GF-D8 (cell line): Measurements from ENCODE around the gene GSX1.
"Not testable (repeated sequence)": the region's sequence is repeated elsewhere in the genome, so short reads cannot be mapped to it uniquely, and the experiment has no call there.

ENCODE experiments used
- DNase-seq: peaks from one replicate; lab custom pipeline; 2025; lab: John Stamatoyannopoulos, UW

GSX1 gene

DNA sequence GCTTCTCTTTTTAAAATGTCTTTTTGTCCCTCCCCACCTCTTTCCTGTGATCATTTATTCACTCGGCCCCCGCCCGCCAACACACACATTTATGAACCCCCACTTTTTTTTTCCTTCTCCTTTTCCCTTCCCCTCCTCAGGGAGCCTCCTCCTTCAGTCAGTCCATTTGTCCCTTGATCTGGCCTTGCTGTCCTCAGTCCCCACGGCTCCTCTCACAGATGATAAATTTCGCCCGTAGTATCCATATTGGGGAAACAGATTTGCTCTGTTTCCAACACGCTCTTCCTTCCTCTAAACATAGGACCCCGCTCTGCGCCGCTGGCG, 2.0 kb downstream of the GSX1 start:
- no peak for DNase-seq

DNA sequence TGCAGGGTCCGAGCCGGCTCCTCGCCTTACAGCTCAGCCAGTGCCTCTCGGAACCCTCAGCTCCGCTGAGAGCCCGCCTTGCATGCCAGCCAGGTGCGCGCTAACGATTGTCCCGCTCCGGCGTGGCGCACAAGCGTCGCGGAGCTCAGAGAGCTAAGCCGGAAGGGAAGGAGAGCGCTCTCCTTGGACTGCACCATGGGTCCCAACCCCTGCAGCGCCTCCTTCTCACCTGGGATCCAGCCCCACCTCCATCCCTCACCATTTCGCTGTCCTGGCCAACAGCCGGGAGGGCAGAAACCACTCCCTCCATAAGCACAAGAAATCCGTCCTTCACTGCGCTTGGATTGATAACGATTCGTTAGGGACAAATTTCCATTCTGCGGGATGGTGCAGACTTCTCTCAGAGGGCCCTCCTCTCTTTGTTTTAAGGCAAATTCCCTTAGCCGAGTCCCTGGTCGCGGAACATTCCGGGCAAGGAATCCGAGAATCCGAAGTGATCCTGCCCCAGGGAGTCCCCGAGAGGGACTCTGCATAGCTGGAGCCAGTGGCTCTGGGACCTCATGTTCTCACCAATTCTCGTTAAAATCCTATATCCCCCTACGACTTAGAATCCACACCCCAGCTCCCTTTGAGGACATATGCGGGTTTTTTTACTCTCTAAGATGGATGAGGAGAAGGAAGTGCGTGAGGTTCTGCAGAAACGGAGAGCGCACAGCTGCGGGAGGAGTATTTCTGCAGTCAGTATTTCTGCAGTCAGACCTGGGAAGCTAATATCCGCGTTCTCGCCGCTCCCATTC, 2.8 kb downstream of the GSX1 start:
- no peak for DNase-seq

DNA sequence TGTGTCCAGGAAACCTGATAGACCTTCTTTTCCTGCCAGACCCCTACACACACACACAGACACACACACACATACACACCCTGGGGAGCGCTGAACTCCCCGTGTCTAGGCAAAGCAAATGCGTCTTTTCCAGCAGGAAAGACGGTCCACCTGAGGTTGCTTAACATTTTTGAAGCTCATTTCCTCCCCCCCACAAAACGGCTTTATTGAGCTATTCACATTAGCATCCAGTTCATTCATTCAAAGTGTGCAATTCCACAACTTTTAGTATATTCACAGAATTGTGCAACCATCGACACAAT, 3.4 kb downstream of the GSX1 start:
- DNase-seq = no peak

DNA sequence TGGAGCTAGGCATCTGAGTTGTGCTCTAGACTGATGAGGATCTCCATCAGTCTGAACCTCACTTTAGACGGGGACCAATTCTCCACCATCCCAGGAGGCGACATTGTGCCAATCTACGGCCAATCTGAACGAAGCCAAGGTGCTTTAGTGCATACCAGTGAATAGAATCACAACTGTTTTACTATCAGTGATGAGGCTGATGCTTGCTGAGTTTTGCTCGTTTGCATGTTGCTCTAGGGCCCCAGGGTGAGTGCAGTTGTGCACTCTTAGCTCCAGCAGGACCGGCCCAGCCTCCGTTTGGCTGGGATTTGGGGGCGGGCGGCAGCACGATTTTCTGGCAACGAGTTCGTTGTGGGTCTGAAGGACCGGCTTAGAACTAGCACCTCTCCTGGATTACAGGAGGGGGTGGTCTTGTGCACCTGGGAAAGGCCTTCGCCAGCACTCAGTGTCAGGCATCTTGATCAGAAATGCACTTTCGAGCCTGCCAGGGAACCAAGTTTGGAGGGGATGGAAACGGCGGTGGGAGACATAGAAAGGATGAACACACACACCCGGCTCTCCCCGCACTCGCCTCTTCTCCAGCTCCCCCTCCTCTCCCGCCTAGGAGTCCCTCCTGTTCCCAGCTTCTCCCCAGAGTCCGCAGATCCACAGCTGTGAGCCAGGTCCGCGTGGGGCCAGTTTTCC, 4.4 kb downstream of the GSX1 start:
- DNase-seq = no peak

DNA sequence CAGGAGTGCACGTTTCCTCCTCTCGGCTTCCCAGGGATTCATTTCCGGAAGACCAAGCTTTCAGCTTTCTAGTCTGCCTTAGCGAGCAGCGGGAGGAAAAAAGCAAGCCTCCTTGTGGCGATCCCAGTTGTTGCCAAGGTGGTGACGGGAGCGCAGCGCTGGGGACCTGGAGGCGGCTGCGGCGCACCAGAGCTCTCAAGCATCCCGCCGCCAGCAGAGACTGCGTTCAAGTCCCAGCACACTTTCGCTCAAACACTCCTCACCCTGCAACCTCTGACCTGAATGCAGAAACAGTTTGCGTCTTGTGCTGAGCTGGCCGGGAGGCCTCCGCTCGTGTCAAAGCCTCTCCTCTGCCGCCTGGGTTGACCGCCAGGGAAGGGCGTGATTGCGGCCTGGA, 4.9 kb downstream of the GSX1 start:
- DNase-seq = no peak

DNA sequence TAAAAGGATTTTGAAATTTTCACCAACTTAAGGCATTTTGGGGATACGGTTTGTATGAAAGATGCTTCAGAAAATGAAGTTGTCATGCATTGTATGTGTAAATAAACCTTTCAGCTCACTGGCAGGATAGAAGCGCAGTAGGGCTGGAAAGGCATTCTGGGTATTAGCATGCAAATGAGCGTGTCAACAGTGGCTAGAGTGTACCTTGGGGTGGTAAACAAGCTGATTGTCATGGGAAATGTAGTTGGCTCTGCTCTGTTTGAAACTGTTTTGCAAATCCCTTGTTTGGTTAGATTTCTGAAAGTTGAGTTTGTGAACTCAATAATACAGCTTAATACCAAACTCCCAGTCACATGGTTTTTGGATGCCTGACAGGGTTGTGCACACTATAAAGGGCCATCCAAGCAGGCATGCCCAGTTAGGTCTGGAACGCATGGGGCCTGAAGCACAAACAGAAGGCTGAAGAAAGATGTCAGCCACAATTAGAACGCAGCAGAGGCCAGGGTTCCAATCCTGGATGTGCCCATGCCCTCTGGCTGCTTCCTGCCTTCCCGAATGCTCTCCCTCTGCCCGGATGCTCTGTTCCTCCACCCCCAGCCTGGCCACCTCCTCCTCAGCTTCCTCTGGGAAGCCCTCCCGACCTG, 14.6 kb downstream of the GSX1 start:
- DNase-seq = no peak

DNA sequence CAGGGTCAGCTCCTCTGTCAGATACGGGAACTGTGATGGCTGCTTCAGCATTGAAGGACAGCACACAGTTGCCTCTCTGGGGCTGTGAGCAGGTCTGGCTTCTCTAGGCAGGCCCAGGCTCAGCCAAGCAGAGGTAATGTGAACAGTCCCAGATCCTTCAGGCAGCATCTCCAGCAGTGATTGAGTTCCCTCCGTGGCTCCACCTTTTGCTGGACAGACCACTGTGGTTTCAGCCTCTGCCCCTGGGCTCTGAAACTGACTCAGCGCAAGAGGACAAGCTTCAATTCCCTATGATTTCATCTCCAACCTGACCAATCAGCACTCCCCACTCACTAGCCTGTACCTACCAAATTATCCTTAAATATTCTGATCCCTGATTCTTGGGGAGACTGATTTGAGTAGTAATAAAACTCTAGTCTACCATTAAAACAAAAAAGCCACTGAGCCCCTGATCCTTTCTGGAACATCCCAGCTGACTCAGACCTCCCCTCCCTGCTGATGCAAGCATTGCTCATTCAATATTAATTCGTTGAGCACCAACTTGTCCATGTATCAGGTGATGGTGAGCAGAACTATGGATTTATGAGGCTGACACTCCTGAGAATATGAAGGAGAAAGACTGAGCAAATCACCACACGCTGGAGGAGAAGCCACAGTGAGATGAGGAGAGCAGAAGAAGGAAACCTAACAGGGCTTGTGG, 16.7 kb downstream of the GSX1 start:
- no peak for DNase-seq

DNA sequence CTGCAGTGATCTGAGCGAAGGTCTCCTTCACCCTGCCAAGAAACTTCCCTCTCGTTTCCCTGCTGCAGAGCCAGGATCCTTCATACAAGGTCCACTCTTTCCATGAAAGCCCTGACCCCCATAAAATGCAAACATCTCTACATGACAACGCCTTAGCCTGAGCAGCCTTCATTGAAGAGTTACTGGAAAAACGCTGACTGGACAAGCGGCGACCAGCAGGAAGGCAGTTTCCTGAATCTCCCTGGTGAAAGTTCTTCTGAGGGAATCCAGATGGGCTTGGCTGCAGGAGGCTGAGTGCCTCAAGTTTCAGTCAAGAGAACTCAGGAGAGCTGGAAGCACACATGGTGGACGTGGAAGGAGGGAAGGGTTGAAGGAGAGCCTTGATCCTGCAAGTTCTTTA, 17.7 kb downstream of the GSX1 start:
- DNase-seq = no peak

DNA sequence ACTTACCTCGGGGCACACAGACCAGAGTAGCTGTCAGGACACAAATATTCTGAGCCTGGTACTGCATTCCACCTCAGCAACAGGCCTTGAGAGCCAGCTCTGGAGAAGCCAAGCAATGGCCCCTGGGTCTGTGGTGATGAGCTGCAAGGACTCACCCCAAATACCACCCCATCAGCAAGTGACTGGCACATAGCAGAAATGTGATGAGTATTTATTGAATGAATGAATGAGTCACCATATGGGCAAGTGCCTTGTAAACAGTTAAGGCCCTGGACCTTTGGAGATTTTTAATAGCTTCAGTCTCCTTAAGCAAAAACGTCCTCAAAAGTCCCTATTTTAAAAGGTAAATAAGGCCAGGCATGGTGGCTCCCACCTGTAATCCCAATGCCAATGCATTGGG, 18.2 kb downstream of the GSX1 start:
- no peak for DNase-seq

DNA sequence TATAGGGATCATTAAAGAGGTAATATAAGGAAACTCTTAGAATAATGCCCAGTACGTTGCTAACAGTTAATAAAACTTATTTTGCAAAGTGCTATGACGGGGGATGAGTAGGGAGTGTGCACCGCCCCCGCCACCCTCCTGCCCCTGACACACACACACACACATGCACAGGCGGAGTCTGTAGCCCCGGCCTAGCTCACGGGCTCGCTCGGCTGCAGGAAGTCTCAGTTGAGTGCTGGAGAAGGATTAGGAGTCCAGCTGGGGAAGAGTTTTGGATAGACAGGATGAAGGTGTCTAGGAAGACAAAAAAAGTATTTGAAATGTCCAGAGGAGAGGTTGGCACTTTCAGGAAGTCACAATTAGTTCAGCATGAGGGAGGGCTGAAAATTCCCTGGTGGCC, 21.5 kb downstream of the GSX1 start:
- DNase-seq = no peak

DNA sequence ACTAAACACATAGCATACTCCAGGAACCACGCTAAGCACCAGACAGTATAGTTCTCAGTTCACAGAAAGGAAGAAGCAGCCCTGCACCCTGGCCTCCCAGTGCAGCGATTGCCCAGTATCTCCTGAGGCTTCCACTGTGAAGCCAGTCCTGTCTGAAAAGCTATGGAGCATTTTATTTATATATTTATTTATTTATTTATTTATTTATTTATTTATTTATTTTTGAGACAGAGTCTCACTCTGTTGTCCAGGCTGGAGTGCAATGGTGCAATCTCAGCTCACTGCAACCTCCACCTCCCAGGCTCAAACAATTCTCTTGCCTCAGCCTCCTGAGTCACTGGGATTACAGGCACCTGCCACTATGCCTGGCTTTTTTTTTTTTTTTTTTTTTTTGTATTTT, 25.5 kb downstream of the GSX1 start:
- DNase-seq = not testable (repeated sequence)

DNA sequence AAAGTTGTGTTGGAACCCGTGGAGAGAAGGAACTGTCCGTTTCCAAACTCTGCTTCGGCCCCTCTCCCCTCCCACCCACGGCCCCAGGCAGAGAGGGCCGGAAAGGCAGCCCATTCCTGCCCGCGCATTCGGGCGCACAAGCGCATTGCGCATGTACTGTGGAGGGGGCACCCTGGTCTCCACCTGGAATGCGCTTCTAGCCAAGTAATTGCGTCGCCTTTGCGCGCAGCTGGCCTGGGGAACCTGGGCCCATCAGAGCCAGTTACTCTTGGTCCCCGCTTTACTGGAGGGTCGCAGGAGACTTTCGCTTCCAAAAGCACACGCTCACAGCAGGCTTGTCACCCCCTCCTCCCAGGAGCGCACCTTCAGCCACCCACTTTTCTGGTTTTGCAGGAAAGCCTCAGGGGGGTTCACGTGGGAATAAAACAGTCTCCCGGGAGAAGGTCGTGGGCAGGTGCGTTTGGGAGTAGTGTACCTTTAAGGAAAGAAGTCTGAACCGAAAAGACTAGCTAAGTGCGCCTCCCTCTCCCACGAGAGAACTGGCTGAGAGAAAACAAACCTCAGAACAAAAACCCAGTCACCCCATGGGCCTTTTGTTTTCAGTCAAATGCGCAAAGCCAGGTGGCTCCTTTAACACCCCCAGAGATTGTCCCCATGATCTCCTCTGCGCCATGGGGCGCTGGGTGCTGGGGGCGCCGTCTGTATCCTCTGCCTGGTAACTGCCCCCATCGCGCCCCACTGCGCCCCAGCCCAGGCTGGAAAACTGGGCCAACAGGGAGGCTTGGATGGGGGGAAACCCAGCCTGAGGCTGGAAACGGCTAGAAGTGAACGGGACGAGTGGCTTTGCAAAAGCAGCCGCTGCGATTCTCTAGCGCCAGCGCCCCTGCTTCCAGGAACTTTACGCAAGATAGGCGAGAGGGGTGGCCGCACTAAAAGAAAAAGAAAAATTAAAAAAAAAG, 28.5 kb downstream of the GSX1 start:
- no peak for DNase-seq

DNA sequence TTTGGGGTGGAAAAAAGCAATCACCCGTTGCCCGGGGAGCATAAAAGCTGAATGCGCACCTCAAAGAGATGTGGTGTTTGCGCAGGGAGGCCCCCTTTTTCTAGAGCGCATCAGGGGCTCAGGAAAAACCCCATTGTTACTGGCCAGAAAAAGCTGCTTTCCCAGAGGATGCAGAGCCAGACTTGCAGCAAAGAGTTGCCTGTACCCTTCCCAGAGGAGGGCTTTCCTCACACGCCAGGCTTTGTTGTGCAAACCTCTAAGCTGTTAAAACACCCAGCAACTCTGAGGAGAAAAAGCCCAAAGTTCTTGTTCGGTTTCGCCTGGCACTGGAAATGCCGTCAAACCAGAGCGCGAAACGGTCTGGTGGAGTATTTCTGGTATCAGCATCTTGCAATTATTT, 29.3 kb downstream of the GSX1 start:
- no peak for DNase-seq

DNA sequence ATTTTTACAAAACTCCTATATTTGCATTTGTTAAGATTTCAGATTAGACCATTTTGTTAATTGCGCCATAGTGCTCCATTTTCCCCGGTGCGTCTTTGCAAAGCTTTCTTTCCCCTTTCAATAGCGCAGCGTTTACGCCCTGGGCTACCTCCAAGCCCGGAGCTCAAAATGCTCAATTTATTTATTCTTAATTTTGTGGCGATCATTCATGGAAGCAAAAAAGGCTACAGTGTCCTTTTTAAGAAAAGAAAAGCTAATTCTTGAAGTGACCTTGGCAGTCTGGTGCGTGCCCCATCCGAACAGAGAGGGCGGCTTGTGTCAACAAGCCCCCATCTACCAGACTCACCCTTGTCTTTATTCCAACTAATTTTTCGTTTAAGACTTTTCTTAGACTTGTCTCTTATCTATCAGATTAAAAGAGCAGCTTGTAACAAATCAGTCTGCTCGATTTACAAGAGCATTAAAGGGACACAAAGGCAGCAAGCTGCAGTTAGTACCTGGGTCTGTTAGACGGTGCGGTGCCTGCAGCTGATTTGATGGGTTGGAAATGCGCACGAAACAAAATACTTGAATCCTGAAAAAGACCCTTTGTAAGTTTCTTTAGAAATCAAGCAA, 30.1 kb downstream of the GSX1 start:
- no peak for DNase-seq

DNA sequence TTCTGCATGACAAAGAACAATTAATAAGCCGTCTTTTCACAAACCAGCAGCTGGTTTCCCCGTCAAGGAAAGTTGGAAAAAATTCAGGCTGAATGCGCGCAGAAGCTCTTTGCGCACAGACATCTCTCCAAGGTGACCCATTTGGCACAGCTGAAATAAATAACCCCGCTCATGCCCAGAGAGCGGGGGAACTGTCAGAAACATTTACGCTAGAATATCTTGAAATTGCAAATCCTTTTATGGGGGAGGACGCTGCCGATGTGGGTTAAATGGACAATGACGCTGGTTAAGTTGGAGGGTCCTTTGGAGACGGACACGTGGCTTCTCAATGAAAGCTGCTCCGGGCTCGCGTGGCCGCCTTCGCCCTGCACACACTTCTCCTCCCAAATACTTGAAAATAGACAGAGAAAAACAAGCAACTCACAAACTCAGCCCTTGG, 30.6 kb downstream of the GSX1 start:
- DNase-seq = no peak

DNA sequence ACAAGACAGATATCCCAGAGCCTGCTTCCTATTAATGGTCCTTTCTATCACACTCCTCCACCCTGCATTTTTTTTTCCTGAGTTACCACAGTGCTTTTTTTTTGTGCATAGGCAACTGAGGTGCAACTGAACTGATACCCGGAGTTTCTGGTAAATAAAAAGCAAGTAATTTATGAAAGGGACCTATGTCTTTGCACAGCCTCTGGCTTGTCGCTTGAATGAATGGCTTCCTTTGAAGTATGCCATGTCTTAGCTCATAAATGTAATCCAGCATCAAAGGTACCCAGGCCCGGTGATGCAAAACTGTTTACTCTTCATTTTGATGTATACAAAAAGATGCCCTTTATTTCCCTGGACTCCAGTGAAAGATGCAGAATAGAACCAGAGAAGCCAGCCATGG, 31.8 kb downstream of the GSX1 start:
- DNase-seq = no peak

DNA sequence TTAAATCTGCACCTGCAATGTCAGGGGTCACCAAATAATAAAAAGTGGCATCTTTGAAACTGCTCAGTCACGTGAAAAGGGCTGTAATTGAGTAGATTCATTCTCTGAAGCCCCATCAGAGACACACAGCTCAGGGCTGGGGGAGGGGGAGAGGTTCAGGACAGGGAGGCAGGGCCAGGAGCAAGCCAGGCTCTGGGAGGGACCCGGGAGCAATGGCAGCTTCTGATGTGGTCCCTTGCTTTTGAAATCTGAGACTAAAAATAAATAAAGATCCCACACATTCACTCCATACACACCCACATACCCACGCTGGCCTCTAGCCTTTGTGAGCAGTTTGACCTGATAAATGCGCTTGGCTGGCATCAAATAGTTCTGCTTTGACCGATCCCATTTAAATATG, 32.8 kb downstream of the GSX1 start:
- no peak for DNase-seq

DNA sequence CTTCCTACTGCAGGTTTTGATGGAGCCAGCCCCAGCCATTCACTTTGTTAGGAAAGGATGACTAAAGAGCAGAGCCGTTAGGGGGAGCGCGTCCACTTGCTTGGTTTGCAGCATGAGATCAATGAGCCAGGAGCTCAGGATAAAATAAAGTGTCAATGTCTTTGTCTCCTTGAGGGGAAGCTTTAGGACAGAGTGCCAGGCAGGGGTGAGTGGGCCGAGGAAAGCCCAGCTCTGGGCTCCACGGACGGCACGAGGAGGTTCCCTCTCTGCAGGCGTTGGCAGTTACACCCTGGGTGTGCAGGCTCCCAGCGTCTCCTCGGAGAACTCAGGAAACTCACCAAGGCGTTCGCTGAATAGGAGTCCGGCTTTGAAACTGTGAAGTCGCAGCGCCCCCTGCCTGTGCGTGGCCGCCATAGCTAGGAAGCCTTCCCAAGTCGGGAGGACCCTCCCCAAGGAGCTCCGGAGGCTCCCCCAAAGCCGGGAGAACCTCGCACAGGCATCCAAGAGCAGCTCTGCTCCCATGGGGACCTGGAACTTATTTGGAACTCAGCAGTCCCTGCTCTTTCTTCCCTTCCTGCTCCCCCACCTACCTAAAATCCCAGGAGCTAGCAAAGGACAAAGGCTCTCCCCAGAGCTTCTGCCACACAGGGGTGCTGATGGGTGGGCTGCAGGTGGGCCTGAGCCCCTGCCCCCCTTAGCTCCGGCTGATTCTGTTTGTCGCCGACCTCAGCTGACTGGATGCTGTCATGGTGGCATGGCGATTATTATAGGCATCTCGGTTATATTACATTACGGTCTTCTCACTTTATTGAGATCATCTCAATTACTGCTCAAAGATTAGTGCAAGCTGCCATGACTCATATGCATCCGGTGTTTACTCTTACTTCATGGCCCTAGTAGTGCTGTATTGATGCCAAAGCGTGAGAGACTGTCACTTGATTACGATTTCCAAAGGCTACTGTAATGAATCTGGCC, 34.4 kb downstream of the GSX1 start:
- DNase-seq = peak; percentile 58

DNA sequence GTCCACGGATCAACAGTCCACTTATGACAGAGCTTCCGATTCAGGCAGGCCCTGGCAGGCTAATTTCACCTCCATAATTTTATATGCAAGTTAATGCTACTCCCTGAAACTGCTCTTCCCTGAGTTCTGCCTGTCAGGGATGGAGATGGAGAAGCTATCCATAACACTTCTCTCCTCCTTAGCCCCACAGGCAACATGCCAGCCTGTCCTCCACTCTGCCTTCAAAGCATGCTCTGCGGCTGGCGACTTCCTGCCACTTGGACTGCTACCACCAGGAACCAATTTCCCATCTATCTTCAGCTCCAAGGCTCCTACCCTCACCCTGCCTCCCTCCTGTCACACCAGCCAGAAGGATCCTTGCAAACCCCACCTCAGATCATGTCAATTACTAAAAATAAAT, 35.4 kb downstream of the GSX1 start:
- no peak for DNase-seq

DNA sequence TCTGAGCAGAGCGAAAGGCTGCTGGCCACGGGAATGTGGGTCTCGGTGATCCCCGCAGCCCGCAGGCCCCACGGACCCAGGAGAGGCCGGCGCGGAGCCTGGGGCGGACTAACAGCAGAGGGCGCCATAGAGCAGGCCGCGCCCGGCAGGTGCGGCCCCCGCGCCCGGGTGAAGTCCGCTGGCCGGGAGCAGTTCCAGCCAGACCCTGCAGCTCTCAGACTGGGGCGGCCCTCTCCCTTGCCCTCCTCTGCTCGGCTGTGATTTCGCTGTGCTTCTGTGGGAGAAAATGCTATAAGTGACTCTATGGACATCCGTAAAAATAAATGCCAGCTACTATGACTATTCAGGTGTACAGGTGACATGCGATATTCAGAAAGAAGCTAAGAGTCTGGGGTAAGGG, 37.7 kb downstream of the GSX1 start:
- no peak for DNase-seq
